OCI-LY1 (cell line): Measurements from ENCODE around the gene MATR3.

Experiments used
- H2AFZ ChIP-seq: fragments of 200-600 bp; sonication (generic), shearing (Covaris generic); 2 replicates; pipeline ENCODE4 v1.6.0; 2014; ENCODE audit warnings: antibody characterized with exemption, mild to moderate bottlenecking, low read length
- H3F3A ChIP-seq: fragments of 200-600 bp; sonication (generic), shearing (Covaris generic); 2 replicates; pipeline ENCODE4 v1.6.0; 2014; ENCODE audit warnings: mild to moderate bottlenecking, antibody characterized with exemption, low read length, moderate library complexity; ENCODE audit not compliant: insufficient read depth
- H3K27ac ChIP-seq: fragments of 200-600 bp; sonication (generic); 2 replicates; pipeline ENCODE4 v1.5.1; 2014; ENCODE audit warnings: low read length, mixed run types, mild to moderate bottlenecking, low read depth; ENCODE audit not compliant: poor library complexity, severe bottlenecking
- H3K27me3 ChIP-seq: fragments of 200-600 bp; sonication (generic); 2 replicates; pipeline ENCODE4 v1.6.0; 2014; ENCODE audit warnings: antibody characterized with exemption, mild to moderate bottlenecking, low read length, moderate library complexity; ENCODE audit not compliant: insufficient read depth
- H3K36me3 ChIP-seq: fragments of 200-600 bp; sonication (generic); 2 replicates; pipeline ENCODE4 v1.6.1; 2014; ENCODE audit warnings: mild to moderate bottlenecking, antibody characterized with exemption, low read length, moderate library complexity, mixed read lengths; ENCODE audit not compliant: insufficient read depth
- H3K4me1 ChIP-seq: fragments of 200-600 bp; sonication (generic); 2 replicates; pipeline ENCODE4 v1.5.1; 2014; ENCODE audit warnings: mild to moderate bottlenecking, low read length, moderate library complexity; ENCODE audit not compliant: insufficient read depth, severe bottlenecking
- H3K4me2 ChIP-seq: fragments of 200-600 bp; sonication (generic), shearing (Covaris generic); 2 replicates; pipeline ENCODE4 v1.6.1; 2014; ENCODE audit warnings: low read length
- H3K4me3 ChIP-seq: fragments of 200-600 bp; sonication (generic); 2 replicates; pipeline ENCODE4 v1.5.1; 2014; ENCODE audit warnings: low read length, low read depth, mild to moderate bottlenecking, mixed read lengths; ENCODE audit not compliant: poor library complexity, severe bottlenecking
- H3K79me2 ChIP-seq: fragments of 200-600 bp; shearing (Covaris generic); 2 replicates; pipeline ENCODE4 v1.6.1; 2016; ENCODE audit warnings: mixed run types, low read length, mixed read lengths; ENCODE audit not compliant: insufficient read depth
- H3K9ac ChIP-seq: fragments of 200-600 bp; sonication (generic), shearing (Covaris generic); 2 replicates; pipeline ENCODE4 v1.6.1; 2014; ENCODE audit warnings: mild to moderate bottlenecking, low read length, mixed read lengths
- H3K9me2 ChIP-seq: fragments of 200-600 bp; sonication (generic), shearing (Covaris generic); 2 replicates; pipeline ENCODE4 v1.6.1; 2014; ENCODE audit warnings: low read depth, mild to moderate bottlenecking, low read length, mixed read lengths
- H3K9me3 ChIP-seq: fragments of 200-600 bp; shearing (Covaris generic); 2 replicates; pipeline ENCODE4 v1.6.1; 2014; ENCODE audit warnings: low read length, mixed read lengths
- H4K20me1 ChIP-seq: fragments of 200-600 bp; sonication (generic), shearing (Covaris generic); 2 replicates; pipeline ENCODE4 v1.6.0; 2016; ENCODE audit warnings: mild to moderate bottlenecking, low read length; ENCODE audit not compliant: insufficient read depth
- CTCF ChIP-seq: fragments of 200-600 bp; sonication (generic), shearing (Covaris generic); IDR thresholded peaks from 2 replicates; pipeline ENCODE4 v1.5.1; 2017; ENCODE audit warnings: mild to moderate bottlenecking, antibody characterized with exemption, low read length, moderate library complexity, mixed read lengths
- EZH2 ChIP-seq: fragments of 200-600 bp; sonication (generic), shearing (Covaris generic); IDR thresholded peaks from 2 replicates; pipeline ENCODE4 v1.8.0; 2017; ENCODE audit warnings: borderline replicate concordance, mixed run types, mild to moderate bottlenecking, antibody characterized with exemption, low read length, moderate library complexity, mixed read lengths

The MATR3 gene

GRCh38 chr5:139295346-139296057, 2.0 kb downstream of the MATR3 start:
- Histone ChIP-seq H3K27ac (peak overlapping the region; percentile 13), H3K9ac (peak overlapping the region; percentile 97), H3K9me2 (no peaks in the 10 kb centered on the region), H3K79me2 (peaks cover 66% of the 10 kb centered on the region), H3K27me3 (no peaks in the 10 kb centered on the region), H4K20me1 (no peaks in the 10 kb centered on the region; the same call in 1 of the 2 replicates), H3K4me2 (peak overlapping the region; percentile 68), H3F3A (no peaks in the 10 kb centered on the region), H2AFZ (no peak overlapping the region), H3K36me3 (peaks cover 19% of the 10 kb centered on the region), H3K9me3 (no peaks in the 10 kb centered on the region), H3K4me1 (peaks cover 54% of the 10 kb centered on the region), H3K4me3 (peak overlapping the region; percentile 97)
- TF ChIP-seq CTCF (no peak), EZH2 (no peak)

- H3K9ac ChIP-seq, result peak overlapping the region; percentile 28; the same call in 1 of the 2 replicates
- no peak for TF ChIP-seq EZH2
- TF ChIP-seq CTCF, result no peak
Observed at GRCh38 chr5:139296198-139296597, 2.7 kb downstream of the MATR3 start.

GRCh38 chr5:139296862-139297326, 3.4 kb downstream of the MATR3 start:
- H2AFZ ChIP-seq, result no peak overlapping the region
- H3K9ac ChIP-seq, result peak overlapping the region; percentile 28; the same call in 1 of the 2 replicates
- H3K27me3 ChIP-seq, result no peaks in the 10 kb centered on the region
- TF ChIP-seq EZH2 (no peak), CTCF (no peak; the same call in 1 of the 2 replicates)
- peaks cover 3% of the 10 kb centered on the region; the same call in 1 of the 2 replicates for H4K20me1 ChIP-seq
- H3K4me1 ChIP-seq, result peaks cover 63% of the 10 kb centered on the region
- H3K9me3 ChIP-seq, result no peaks in the 10 kb centered on the region
- H3K27ac ChIP-seq, result no peak overlapping the region
- H3K36me3 ChIP-seq, result peaks cover 24% of the 10 kb centered on the region
- H3K9me2 ChIP-seq, result no peaks in the 10 kb centered on the region
- peak overlapping the region; percentile 68 for H3K4me2 ChIP-seq
- peak overlapping the region; percentile 97 for H3K4me3 ChIP-seq
- H3F3A ChIP-seq, result no peaks in the 10 kb centered on the region
- H3K79me2 ChIP-seq, result peaks cover 80% of the 10 kb centered on the region

More at GRCh38 chr5:139296198-139296597, 2.7 kb downstream of the MATR3 start:
- peak overlapping the region; percentile 68 for H3K4me2 ChIP-seq
- H3K4me3 ChIP-seq, result peak overlapping the region; percentile 97
- H3F3A ChIP-seq, result no peaks in the 10 kb centered on the region
- peaks cover 19% of the 10 kb centered on the region for H3K36me3 ChIP-seq
- H3K79me2 ChIP-seq, result peaks cover 73% of the 10 kb centered on the region
- no peaks in the 10 kb centered on the region for H3K9me3 ChIP-seq
- no peaks in the 10 kb centered on the region; the same call in 1 of the 2 replicates for H4K20me1 ChIP-seq
- H3K4me1 ChIP-seq, result peaks cover 56% of the 10 kb centered on the region
- H3K27ac ChIP-seq, result no peak overlapping the region
- no peaks in the 10 kb centered on the region for H3K27me3 ChIP-seq
- H2AFZ ChIP-seq, result no peak overlapping the region
- no peaks in the 10 kb centered on the region for H3K9me2 ChIP-seq
